Left forelimb (tissue), 1 donor: ENCODE data around the gene CHD9.
A peak's percentile ranks its signal among the peaks of the same experiment; 100 is the strongest.

Source experiments
- DNase-seq: peaks from one replicate; pipeline ENCODE4 v3.0.0-alpha.2; 2018; ENCODE audit warnings: low spot score

The CHD9 gene

GRCh38 chr16:53187775-53188174, 133.0 kb downstream of the CHD9 start:
- no peak for DNase-seq

GRCh38 chr16:53191413-53191812, 136.6 kb downstream of the CHD9 start:
- DNase-seq, result no peak

GRCh38 chr16:53198933-53199332, 144.1 kb downstream of the CHD9 start:
- DNase-seq, result no peak

- DNase-seq, result no peak
Observed at GRCh38 chr16:53201900-53202299, 147.1 kb downstream of the CHD9 start.

GRCh38 chr16:53202398-53202797, 147.6 kb downstream of the CHD9 start:
- no peak for DNase-seq

DNA sequence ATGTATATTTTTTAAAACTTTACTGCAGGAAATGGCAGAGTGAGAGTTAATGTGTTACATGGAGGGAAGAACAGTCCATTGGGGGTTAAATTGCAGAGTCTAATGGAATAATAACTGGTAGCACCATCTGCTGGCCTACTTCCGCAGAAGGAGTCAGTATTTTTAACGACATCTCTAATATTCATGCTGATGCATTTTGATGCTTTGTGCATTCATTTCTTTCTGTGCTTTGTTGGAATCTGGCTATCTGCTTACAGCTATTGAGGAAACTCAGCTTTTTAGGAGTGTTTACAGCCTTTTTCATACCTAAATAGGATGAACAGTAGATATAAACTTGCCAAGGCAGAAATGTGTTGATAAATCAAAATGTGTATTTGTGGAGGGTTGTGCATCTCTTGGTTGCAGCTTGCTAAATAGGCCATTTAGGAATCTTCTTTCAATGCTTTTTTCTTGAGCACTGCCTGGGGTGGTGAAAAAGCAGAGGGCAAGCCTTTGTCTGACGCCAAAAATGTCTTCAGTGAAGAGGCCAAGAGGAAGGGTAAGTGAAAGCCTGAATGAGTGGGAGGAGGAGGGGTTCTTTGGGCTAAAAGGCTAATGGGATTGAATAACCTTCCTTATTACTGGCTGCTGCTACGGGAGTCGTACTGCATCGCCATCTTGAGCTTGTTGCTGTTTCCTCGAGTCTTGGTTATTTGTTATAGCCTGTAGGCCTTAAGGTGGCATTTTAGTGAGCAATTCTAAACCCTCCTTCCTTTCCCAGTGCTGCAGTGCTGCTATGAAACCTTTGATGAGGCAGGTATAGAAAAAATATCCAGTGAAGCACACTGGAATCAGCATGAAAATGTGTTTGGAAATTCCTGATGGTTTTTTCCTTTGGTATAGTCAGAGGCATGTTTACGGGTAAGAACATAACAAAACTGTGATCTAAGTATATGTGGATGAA, 153.3 kb downstream of the CHD9 start:
- DNase-seq, result peak; percentile 69

- no peak for DNase-seq
Observed at GRCh38 chr16:53209429-53209828, 154.6 kb downstream of the CHD9 start.

DNA sequence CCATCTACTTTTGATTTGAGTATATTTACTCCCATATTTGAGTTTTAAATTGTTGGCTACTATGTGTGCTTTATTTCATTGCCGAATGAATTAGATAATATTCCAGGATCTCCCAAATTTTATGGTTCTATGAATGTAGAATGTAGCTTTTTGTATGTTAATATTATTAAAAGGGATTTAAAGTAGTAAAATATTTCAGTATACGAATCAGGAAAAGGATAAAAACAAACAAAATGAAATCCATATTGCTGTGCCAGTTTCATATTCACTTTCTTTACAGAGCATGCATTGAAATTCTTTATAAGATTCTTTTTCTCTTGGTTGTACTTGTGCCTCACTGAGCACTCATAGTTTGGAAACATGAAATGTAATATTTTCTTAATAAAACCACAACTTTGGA, 155.1 kb downstream of the CHD9 start:
- DNase-seq, result no peak

- no peak for DNase-seq
Observed at GRCh38 chr16:53211253-53211652, 156.5 kb downstream of the CHD9 start.

DNA sequence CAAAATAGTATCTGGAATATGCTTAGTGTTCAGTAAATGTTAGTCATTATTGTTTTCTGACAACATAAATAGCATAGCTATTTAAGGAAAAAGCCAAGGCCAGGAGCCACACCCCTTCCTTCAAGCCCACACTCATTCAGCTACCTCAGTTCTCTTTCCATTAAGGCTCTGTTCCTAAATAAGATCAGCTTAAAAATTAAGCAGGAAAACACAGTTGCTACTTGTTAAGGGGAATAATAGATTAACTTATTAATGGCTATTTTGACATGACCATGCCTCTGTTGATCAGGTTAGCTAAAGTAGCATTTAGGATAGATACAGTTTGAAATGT, 158.1 kb downstream of the CHD9 start:
- DNase-seq, result no peak

DNA sequence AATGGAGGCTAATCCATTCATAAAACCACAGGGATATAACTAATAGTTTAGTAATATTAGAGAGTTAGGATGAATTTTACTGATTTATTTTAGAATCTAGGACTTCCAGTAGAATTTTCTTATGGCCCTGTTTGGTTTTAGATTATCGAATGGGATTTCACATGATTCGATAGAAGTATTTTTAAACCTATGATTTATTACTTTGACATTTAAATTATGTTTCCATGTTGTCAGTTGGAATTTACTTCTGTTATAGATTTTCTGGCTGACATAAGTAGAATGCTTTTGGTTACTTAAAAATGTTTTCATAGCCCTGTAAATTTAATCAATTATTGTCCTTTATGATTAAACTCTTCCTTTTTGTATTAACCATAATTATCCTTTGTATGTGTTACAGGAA, 158.8 kb downstream of the CHD9 start:
- no peak for DNase-seq

- DNase-seq, result no peak
Observed at GRCh38 chr16:53216798-53217197, 162.0 kb downstream of the CHD9 start.

- DNase-seq, result no peak
Observed at GRCh38 chr16:53219371-53219770, 164.6 kb downstream of the CHD9 start.

DNA sequence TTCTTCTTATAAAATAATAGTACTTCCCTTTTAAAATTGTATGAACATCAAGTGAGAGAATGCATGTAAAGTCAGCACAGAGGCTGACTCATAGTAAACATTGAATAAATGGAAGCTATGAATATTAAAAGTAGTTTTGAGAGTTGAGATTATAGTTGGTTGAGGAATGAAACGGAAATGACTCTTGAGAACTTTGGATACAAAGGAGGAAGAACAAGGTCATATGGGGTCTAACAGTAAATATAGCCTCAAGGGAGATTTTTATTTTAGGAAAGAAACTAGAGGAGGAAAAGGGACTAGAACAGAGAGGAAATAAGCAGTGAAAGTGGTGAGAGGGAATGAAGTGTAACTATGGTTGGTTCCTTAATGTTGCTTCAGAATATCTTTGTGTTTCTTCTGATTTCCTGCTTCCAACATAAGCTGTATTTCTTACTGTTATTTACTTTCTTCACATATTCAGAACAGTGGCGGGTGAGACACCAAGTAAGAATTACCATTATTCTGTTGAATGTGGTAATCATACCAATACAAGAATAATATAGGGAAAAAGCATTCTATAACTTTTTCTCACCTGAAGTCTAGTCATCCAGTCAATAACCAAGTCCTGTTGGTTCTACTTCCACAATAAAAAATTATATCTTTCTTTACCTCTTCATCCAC, 165.1 kb downstream of the CHD9 start:
- no peak for DNase-seq

- DNase-seq, result no peak
Observed at GRCh38 chr16:53220585-53220984, 165.8 kb downstream of the CHD9 start.

- no peak for DNase-seq
Observed at GRCh38 chr16:53224951-53225533, 170.3 kb downstream of the CHD9 start.

GRCh38 chr16:53232826-53233529, 178.2 kb downstream of the CHD9 start:
- no peak for DNase-seq

GRCh38 chr16:53234836-53235235, 180.0 kb downstream of the CHD9 start:
- DNase-seq, result no peak

DNA sequence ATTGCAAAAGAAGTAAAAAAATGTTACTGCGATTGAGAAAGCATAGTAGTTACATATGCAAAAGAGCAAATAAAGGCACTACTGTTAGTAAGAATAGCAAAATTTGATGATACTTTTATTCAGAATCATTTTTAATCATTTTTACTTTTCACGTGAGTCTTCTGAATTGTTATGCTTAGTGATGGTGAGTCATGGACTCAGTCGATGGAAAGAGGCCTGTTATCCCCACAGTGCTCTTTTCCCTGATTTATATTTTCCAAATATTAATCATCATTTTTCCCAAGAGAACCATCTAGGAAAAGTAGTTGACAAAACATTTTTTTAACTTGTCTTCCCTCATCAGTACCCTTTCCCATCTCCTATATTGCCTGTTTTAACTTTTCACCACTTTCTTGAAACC, 181.1 kb downstream of the CHD9 start:
- DNase-seq, result no peak

- no peak for DNase-seq
Observed at GRCh38 chr16:53249331-53249730, 194.5 kb downstream of the CHD9 start.

DNA sequence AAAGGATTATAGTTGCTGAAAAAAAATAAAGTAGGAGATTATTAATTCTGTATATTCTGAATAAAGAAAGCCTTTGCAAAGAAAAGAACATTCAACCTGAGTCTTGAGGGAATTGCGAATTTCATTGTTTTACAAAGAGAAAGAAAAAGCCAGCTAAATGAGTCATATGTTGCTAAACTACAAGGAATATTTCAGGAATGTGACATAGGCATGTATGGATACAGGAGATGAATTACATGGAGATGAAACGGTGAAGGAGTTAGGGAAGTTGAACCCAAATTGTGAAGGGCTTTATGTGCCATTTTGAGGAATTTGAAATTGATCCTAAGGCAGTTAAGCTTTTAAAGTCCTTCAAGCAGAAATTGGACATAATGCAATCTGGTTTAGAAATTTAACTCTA, 202.2 kb downstream of the CHD9 start:
- DNase-seq, result no peak

DNA sequence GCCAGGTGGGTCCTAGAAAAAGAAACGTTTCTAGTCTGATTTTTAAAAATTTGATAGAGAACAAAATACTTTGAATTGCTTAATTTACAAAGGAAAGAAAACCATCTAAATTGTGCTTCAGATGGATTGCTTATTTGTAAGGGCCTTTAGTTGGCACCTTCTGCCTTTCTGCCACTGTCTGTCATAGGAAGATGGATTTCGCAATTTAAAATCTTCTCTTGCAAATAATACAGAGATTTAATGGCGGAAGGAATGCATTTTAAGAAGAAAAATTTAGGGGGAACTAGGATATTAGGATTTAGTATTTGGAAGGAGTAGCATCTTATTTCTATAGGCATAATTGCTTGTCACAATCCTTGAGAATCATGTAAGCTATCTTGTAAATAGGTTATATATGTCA, 204.0 kb downstream of the CHD9 start:
- no peak for DNase-seq

DNA sequence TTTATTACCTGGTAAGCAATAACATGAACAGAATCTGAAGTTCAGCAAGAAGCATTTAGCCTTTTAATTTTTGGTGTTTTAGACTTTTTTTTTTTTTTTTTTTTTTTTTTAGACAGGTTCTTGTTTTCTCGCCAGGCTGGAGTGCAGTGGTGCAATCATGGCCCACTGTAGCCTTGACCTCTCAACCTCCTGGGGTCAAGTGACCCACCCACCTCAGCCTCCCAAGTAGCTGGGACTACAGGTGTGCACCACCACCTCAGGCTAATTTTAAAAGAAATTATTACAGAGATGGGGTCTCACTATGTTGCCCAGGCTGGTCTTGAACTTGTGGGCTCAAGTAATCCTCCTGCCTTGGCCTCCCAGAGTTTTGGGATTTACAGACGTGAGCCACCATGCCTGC, 206.5 kb downstream of the CHD9 start:
- no peak for DNase-seq
